GM12891 (cell line): Measurements from ENCODE around the gene GPR108.

Experiments
- DNase-seq: peaks from one replicate; pipeline ENCODE4 v3.0.0; 2011; ENCODE audit warnings: low spot score; ENCODE audit not compliant: insufficient read length
- FAIRE-seq: peaks from 2 replicates; lab custom pipeline; 2011; peaks lifted over from hg19 to GRCh38; lab: Jason Lieb, UNC
- PAX5 ChIP-seq: IDR thresholded peaks from 2 replicates; pipeline ENCODE4 v1.6.1; 2011; ENCODE audit warnings: low read length, moderate library complexity, mild to moderate bottlenecking; ENCODE audit not compliant: insufficient read depth, severe bottlenecking
- POLR2A ChIP-seq: IDR thresholded peaks from 2 replicates; pipeline ENCODE4 v1.6.1; 2011; ENCODE audit warnings: low read depth, low read length, control low read depth
- POLR2AphosphoS5 ChIP-seq: IDR thresholded peaks from 2 replicates; pipeline ENCODE4 v1.6.1; 2011; ENCODE audit warnings: low read depth, low read length, control low read depth
- POU2F2 ChIP-seq: IDR thresholded peaks from 2 replicates; pipeline ENCODE4 v1.6.1; 2011; ENCODE audit warnings: low read depth, mild to moderate bottlenecking, control low read depth, low read length, moderate library complexity
- SPI1 ChIP-seq: IDR thresholded peaks from 2 replicates; pipeline ENCODE4 v1.6.1; 2011; ENCODE audit warnings: low read depth, low read length, control low read depth
- TAF1 ChIP-seq: IDR thresholded peaks from 2 replicates; pipeline ENCODE4 v1.6.1; 2011; ENCODE audit warnings: low read depth, low read length, control low read depth

Gene GPR108

GRCh38 chr19:6745965-6746364 lies 8.6 kb upstream of the GPR108 start:
- FAIRE-seq = no peak

GRCh38 chr19:6744381-6745301 lies 7.3 kb upstream of the GPR108 start:
- FAIRE-seq (no peak), DNase-seq (no peak)
- no peak for TF ChIP-seq POU2F2
- no peak for TF ChIP-seq POLR2A
- TF ChIP-seq SPI1 = no peak
- TF ChIP-seq TAF1 = no peak
- TF ChIP-seq PAX5 = no peak
- no peak for TF ChIP-seq POLR2AphosphoS5

More at GRCh38 chr19:6745965-6746364, 8.6 kb upstream of the GPR108 start:
- TF ChIP-seq POLR2AphosphoS5 (no peak), SPI1 (no peak), PAX5 (no peak), POLR2A (no peak), POU2F2 (no peak), TAF1 (no peak)
- no peak for DNase-seq

- no peak for FAIRE-seq
- DNase-seq = no peak
- TF ChIP-seq TAF1 = no peak
- no peak for TF ChIP-seq POU2F2
Measured at GRCh38 chr19:6743714-6744380, 6.5 kb upstream of the GPR108 start.

GRCh38 chr19:6743066-6743465 lies 5.7 kb upstream of the GPR108 start:
- no peak for FAIRE-seq
- no peak for DNase-seq
- TF ChIP-seq POU2F2 (no peak), POLR2A (no peak), SPI1 (no peak)

GRCh38 chr19:6740589-6741343 lies 3.4 kb upstream of the GPR108 start:
- DNase-seq (no peak), FAIRE-seq (peak; percentile 92)
- 0 out of 2 replicates have a peak, but pooled peaks have one; percentile 53 for TF ChIP-seq POU2F2
- peak; percentile 63 for TF ChIP-seq PAX5
- no peak; the same call in 1 of the 2 replicates for TF ChIP-seq TAF1
- TF ChIP-seq SPI1 = no peak
- no peak for TF ChIP-seq POLR2A

GRCh38 chr19:6739883-6740588 lies 2.7 kb upstream of the GPR108 start:
- peak; percentile 72 for FAIRE-seq

GRCh38 chr19:6739390-6739882 lies 2.1 kb upstream of the GPR108 start, which contains the start of gene TRIP10:
Gene TRIP10 (plus strand): TSS chr19:6739680. CDS start chr19:6739762, 82 bp downstream.
- FAIRE-seq (peak; percentile 58), DNase-seq (peak; percentile 87)
- no peak for TF ChIP-seq POLR2A
- TF ChIP-seq TAF1 = no peak
- TF ChIP-seq POU2F2 = no peak
- TF ChIP-seq POLR2AphosphoS5 = no peak
- no peak for TF ChIP-seq SPI1
- no peak for TF ChIP-seq PAX5

More at GRCh38 chr19:6739883-6740588, 2.7 kb upstream of the GPR108 start:
- TF ChIP-seq TAF1 = no peak
- no peak for TF ChIP-seq POLR2A
- TF ChIP-seq PAX5 = no peak
- TF ChIP-seq POU2F2 = no peak; the same call in 1 of the 2 replicates
- TF ChIP-seq SPI1 = no peak
- TF ChIP-seq POLR2AphosphoS5 = no peak
- DNase-seq = no peak

GRCh38 chr19:6738787-6739389 lies 1.5 kb upstream of the GPR108 start:
- FAIRE-seq (no peak), DNase-seq (no peak)
- no peak for TF ChIP-seq PAX5
- TF ChIP-seq SPI1 = no peak
- no peak for TF ChIP-seq POU2F2
- no peak for TF ChIP-seq POLR2A
- no peak for TF ChIP-seq POLR2AphosphoS5
- no peak for TF ChIP-seq TAF1
